CD4-positive, alpha-beta T cell treated with Interleukin-4 for 4 hours (primary cell): ENCODE measurements around the gene PTPRD.

ENCODE experiments used
- DNase-seq: peaks from one replicate; pipeline ENCODE4 v3.0.0-alpha.2; 2020

PTPRD gene

DNA sequence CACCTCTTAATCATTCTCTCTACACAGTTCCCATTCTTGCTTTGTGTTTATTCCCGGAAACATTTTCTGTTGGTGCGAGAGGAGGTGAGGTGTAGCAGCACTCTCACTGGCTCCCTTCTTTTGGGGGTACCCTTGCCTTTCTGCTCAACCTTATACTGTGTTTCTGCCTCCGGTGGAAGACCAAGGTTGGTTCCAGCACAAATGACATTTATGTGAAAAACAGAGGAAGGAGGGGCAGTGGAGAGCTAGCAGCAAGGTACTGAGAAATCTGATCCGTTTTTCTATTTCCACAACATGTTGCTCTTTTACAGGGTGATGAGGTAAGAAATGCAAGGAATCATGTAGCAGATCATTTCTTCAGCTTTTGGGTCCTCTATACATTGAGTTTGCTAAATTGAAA is 2165.2 kb downstream of the PTPRD start:
- no peak for DNase-seq

GRCh38 chr9:8437876-8438275 is 2174.9 kb downstream of the PTPRD start:
- no peak for DNase-seq

- DNase-seq = no peak
These were observed 2175.5 kb downstream of the PTPRD start for GRCh38 chr9:8437259-8437658.

DNA sequence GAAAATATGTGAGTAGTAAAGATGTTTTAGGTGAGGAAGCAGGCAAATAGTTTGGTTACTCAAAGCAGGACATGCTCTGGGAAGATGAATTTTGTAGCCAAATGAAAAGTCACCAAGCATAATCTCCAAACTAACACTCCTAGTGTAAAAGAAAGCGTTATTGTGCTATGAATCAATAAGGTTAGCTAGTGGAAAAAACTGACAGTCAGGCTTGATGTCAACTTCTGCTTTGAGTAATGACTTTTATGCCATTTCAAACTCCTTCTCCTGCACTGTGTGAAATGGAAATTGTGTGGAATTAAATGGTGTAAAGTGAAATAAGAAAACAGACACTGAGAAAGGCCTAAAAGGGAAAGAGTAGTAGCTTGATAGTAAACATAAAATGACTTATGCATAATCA is 2176.0 kb downstream of the PTPRD start:
- no peak for DNase-seq

- no peak for DNase-seq
These were observed 2178.2 kb downstream of the PTPRD start for GRCh38 chr9:8434621-8435020.

- no peak for DNase-seq
These were observed 2180.6 kb downstream of the PTPRD start for GRCh38 chr9:8432224-8432623.

DNA sequence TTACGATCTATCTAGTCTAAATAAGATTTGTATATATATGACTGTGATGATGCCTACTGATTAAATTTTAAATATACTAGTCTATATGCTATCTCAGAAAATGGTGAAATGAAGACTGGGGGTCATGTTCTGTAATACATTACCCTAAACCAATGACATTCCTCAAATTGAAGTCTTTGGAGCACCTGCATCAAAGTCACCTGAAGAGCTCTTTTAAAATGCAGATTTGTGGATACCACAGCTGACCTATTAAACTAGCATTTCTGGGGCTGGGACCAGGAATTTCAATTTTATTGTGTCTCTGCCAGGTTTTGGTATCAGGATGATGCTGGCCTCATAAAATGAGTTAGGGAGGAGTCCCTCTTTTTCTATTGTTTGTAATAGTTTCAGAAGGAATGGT is 2181.3 kb downstream of the PTPRD start:
- no peak for DNase-seq

DNA sequence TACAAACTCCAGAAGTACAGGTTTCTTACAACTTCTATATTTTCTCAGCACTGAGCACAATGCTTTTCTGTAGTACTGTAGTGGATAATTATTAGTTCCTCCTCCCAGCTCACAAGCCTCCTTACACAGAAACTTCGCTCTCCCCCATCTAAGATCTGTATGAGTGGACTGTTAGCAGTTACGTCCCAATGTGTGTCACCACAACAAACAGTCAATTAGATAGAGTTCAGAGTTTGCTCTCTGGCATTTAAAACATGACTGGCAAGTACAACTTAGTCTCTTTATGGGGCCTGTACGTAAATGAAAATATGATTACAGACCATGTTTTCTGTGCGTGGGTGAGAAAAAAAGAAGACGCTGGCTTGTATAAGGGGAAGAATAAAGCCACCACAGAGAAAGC is 2181.9 kb downstream of the PTPRD start:
- DNase-seq = no peak

DNA sequence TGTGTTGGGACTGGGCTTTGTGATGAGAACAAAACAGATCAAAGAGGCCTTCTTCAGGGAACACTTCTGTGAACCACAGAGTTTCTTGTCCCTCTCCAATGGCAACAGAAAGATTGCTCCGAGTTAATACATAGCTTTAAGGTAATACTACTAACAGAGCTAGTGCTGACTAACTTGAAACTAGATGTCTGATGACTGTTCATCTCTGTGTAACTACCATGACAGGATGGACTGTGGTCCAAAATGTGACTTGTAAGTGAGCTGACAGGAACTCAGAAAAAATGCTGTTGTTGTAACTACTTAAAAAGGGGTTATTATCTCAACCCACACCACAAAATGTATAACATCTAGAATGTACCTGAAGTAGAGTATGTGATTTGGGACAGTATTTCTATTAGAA is 2183.0 kb downstream of the PTPRD start:
- DNase-seq = peak; percentile 18

GRCh38 chr9:8429157-8429556 is 2183.6 kb downstream of the PTPRD start:
- DNase-seq = peak; percentile 5

DNA sequence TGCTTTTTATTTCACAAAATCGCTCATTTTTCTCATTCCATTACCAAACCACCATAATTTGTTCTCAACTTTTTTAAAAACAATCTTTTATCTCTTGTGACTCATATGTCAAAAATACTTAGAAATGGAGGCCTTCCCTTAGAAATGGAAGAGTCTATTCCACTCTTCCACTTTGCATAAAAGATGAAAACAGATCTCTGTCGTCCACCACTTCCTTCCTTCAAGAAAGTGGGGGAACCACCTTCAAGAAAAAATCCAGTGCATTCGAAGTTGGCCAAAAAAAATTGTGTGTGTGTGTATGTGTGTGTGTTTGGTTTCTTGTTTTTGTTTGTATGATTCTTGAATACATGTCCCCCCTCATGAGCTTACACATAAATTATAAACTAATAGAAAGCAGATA is 2184.4 kb downstream of the PTPRD start:
- DNase-seq = peak; percentile 32

- DNase-seq = no peak
These were observed 2187.9 kb downstream of the PTPRD start for GRCh38 chr9:8424786-8425410.

- no peak for DNase-seq
These were observed 2192.4 kb downstream of the PTPRD start for GRCh38 chr9:8420416-8420815.

- no peak for DNase-seq
These were observed 2193.1 kb downstream of the PTPRD start for GRCh38 chr9:8419596-8420275.

DNA sequence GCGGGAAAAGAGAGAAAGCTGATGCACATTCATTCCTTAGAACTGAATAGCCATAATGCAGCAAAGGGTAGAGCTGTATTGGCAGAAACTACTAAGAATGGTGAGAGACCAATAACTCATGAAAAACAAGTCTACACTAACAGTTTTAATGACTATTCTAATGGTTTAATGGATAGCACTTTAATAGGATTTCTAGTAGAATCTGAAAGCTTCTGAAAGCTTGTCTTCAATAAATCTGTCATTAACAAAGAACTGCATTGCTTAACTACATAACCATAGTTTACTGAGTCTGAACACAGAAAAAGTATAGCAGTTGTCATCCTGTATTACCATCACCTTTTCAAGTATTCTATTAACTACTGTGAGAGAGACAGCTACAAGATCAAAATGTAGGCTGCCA is 2195.5 kb downstream of the PTPRD start:
- DNase-seq = no peak

DNA sequence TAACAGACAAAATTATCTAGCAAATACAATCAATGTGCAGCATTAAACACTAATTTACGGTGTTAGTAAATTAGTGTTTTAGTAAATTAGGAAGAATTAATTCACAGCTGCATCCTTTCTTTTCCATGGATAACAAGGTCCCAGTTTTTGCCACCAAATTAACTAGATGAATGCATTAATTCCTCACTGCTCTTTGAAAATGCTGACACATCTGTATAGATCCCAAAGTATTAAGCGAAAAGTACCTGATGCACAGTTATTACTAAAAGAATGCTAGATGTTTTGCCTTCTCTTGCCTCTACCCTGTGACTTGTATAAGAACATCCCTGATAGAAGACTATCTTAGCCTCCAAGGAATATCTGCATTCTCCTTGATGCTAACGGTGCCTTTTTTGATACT is 2200.5 kb downstream of the PTPRD start:
- no peak for DNase-seq

DNA sequence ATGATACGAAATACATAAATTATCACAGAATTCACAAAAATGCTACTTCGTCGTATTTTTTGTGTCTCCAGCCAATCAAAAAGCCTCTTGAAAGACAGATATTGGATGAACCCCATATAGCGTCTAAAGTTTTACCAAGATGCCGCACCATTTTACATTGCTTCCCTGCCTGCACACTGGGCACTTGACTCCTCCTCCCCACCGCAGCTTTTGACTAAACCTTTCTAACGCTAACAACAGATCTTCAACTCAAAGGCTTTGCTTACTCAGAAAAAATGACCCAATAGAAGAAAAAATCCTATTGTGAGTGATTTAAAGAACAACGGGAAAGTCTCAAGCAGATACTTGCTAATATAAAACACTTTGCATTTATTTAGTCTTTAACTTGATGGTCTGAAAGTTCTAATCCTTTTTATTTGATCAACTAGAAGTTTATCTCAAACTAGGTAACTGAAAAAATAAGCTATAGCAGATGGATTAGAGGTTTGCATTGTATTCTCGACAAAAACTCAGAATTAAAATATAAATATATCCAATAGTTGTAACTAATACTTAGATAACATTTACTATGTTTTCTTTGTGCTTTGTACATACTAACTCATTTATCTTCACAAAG is 2204.1 kb downstream of the PTPRD start:
- DNase-seq = no peak

- no peak for DNase-seq
These were observed 2210.7 kb downstream of the PTPRD start for GRCh38 chr9:8401961-8402705.

- DNase-seq = no peak
These were observed 2212.4 kb downstream of the PTPRD start for GRCh38 chr9:8400378-8400777.

GRCh38 chr9:8395022-8395421 is 2217.8 kb downstream of the PTPRD start:
- DNase-seq = no peak

GRCh38 chr9:8394341-8394740 is 2218.5 kb downstream of the PTPRD start:
- DNase-seq = no peak

DNA sequence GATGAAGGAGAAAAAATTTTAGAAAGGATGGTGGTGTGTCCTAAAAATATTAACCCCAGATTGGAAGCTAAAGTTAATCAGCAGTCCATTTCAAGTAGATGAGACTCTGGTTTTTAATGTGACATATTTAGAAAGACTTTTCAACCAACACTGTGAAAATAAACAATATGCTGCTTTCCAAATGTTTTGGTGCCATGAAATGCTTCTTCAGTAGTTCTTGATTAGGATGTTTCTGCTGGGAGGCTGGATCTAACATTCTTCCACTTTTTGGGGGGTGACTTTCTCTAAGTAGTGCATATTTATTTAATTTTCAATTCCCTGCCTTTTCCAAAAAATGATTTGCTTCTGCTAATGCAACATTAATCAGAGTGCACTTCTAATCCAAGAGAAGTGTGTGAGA is 2219.9 kb downstream of the PTPRD start:
- no peak for DNase-seq

DNA sequence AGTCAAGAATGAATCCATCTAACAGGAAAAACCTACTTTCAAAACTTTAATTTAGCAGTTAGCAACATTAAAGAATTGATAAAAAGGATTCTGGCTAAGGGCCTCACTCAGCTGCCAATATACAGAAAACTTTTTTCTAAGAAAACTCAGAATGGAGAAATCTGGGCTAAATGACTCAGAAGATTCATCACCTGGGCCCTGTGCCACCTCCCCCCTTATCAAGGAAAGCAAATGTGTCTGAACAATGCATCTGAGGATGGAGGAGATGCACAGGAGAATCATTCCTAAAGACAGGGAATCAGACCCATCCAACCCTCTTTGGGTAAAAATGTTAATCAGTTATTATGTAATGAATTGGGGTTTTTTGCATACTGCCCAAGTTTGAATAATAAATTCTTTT is 2221.2 kb downstream of the PTPRD start:
- DNase-seq = no peak

GRCh38 chr9:8391132-8391531 is 2221.7 kb downstream of the PTPRD start:
- no peak for DNase-seq
